ENCODE results near the gene TNNT3.
"Not testable (repeated sequence)": the region's sequence is repeated elsewhere in the genome, so short reads cannot be mapped to it uniquely, and the experiment has no call there.

TNNT3 gene

DNA sequence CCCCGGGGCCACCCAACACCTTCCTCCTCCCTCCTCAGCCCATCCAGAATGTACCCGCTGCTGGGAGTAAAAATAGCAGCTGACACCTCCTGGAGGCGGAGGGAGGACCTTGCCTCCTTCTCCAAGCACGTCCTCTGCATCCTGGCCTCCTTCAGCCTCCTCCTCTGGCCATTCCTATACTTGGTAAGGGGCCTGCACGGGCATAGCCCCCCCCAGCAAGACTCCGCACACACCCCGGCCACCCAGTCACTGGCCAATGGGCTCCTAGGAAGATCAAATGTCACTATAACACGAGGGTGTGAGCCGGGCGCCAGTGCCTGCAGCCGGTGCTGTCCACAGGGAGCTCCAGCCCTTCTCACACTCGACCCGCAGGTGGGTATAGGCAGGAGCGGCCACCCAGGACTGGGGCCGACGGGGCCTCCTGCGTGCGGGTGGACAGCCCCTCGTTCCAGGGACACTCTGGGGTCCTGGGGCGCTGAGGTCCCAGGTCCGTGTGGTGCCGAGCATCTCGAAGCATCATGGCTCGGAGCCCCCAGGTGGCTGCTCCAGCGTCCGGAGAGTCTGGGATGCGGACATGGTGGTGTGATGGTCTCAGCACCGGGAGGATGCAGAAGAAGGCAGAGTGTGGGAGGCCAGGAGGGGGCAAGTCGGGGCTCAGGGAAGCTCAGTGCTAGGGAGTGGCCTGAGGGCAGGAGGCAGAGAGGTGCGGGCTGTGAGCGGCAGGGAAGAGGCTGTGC is at the start of gene TNNT3:
Gene TNNT3 (plus strand): TSS at position 313 of the 737 bp plus-strand sequence. CDS start 3,172 bp downstream, outside the sequence.
- no peak for TF ChIP-seq POLR2A (IDR thresholded peaks at IDR 0.05; ENCODE audit: low read length)
- TF ChIP-seq GATA1 (IDR thresholded peaks at IDR 0.05; ENCODE audit: low read depth, low read length), result no peak
- no peak for DNase-seq

DNA sequence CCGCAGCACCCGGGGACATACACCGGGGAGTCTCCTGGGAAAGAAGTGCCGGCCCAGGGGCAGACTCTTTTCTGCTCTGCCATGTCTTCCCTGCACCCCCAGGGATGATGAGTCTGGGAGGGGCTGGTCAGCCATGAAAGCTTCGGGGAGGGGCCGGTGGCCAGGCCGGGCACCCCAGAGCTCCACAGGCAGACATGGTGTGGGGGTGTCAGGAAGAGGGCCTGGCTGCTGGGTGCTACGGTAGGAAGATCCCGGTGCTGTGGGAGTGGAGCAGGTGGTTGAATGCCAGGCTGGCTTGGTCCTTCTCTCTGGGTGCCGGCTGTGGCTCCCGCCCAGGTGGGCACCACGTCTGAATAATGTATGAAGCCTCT is 49.2 kb upstream of the TNNT3 start:
- no peak for TF ChIP-seq POLR2A (IDR thresholded peaks at IDR 0.05; ENCODE audit: low read length)
- TF ChIP-seq GATA1 (IDR thresholded peaks at IDR 0.05; ENCODE audit: low read depth, low read length), result no peak
- DNase-seq, result no peak

DNA sequence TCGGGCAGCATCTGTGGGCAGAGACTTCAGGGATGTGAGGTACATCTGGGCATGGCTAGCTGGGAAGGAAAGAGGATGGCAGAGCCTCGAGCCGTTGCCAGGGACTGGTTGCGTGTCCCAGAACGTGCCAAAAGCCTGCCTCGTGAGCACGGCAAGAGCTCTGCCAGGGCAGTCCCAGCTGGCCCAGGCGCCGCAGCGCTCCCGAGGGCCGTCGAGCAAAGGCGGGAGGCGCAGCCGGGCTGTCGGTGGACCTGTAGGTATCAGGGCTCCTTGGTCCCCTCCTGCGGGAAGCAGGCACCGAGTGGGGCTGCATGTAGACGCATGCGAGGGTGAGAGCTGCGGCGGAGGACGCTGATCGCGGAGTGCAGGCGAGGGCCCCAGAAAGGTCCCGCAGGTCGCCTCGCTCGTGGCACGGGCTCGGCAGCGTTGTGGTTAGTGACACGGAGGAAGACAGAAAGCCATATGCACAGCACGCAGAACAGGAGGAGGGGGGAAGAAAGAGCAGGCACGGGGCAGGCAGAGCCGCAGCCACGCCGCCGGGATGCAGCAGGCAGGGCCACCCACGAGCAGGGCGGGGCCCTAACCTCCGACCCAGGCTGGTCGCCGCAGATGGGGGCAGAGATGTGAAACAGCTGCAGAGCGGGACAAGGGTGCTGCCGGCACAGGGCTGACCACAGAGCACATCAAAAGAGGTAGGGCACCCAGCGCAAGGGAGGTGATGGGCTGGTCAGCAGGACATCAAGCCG is 48.6 kb upstream of the TNNT3 start:
- no peak for TF ChIP-seq GATA1 (IDR thresholded peaks at IDR 0.05; ENCODE audit: low read depth, low read length)
- no peak for TF ChIP-seq POLR2A (IDR thresholded peaks at IDR 0.05; ENCODE audit: low read length)
- DNase-seq, result no peak

DNA sequence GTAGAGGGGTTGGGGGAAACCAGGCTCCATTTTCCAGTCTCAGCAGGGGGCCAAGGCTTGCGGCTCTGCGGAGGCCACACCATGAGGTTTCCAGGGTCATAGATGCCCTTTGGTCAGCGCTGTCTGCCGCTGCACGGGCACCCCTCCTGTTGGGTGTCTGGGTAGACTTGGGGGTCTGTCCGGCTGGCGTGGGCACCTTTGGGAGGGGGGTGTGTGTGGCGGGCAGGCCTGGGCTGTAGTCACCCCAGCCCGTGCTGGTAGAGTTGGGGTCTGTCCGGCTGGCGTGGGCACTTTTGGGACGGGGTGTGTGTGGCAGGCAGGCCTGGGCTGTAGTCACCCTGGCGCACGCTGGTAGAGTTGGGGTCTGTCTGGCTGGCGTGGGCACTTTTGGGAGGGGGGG is 48.0 kb upstream of the TNNT3 start:
- no peak for DNase-seq
- TF ChIP-seq POLR2A (IDR thresholded peaks at IDR 0.05; ENCODE audit: low read length) (no peak), GATA1 (IDR thresholded peaks at IDR 0.05; ENCODE audit: low read depth, low read length) (no peak)

DNA sequence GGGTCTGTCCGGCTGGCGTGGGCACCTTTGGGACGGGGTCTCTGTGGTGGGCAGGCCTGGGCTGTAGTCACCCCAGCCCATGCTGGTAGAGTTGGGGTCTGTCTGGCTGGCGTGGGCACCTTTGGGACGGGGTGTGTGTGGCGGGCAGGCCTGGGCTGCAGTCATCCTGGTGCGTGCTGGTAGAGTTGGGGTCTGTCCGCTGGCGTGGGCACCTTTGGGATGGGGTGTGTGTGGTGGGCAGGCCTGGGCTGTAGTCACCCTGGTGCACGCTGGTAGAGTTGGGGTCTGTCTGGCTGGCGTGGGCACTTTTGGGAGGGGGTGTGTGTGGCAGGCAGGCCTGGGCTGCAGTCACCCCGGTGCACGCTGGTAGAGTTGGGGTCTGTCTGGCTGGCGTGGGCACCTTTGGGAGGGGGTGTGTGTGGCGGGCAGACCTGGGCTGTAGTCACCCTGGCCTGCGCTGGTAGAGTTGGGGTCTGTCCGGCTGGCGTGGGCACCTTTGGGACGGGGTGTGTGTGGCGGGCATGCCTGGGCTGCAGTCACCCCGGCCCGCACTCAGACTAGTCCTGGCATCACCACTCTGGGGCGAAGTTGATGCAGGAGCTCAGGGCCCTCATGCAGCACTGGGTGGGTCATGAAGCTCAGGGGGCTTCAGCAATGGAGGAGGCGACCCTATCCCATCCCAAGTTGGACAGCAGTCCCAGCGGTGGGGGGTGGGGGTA is 47.1 kb upstream of the TNNT3 start:
- no peak for DNase-seq
- no peak for TF ChIP-seq GATA1 (IDR thresholded peaks at IDR 0.05; ENCODE audit: low read depth, low read length)
- no peak for TF ChIP-seq POLR2A (IDR thresholded peaks at IDR 0.05; ENCODE audit: low read length)

DNA sequence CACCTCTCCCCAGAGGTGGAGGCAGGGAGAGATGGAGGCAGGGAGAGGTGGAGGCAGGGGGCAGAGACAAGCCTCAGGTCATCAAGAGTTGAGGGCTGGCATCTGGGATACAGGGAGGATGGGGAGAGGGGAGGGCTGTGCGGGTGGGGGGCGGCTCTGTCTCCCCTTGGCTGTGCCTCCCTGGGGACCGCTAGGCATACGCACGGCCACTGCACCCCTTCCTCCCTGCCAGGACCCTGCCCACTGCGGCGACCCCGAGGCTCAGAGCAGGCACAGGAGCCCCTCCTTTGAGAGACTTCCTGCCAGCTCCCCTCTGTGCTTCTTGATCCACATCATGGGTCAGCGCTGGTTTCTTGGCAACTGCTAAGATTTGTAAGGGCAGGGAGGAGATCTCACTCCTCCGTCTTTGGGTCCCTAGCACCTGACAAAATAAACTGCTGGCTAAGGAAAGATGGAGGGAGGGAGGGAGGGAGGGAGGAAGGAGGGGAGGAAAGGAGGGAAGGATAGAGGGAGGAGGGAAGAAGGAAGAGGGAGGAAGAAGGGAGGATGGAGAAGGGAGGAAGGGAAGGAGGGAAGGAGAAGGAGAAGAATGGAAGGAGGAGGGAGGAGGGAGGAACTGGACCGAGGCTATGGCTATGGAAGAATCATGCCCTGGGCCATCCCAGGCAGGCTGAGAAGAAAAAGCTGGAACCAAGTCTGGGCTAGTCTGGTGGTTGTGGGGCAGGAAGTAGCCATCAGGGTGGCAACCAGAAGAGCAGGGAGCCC is 46.3 kb upstream of the TNNT3 start:
- TF ChIP-seq GATA1 (IDR thresholded peaks at IDR 0.05; ENCODE audit: low read depth, low read length) (no peak), POLR2A (IDR thresholded peaks at IDR 0.05; ENCODE audit: low read length) (no peak)
- DNase-seq, result no peak

DNA sequence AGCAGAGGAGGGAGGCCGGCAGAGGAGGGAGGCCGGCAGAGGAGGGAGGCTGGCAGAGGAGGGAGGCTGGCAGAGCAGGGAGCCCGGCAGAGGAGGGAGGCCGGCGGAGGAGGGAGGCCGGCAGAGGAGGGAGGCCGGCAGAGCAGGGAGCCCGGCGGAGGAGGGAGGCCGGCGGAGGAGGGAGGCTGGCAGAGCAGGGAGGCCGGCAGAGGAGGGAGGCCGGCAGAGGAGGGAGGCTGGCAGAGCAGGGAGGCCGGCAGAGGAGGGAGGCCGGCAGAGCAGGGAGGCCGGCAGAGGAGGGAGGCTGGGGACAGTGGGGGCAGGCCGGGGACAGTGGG is 45.7 kb upstream of the TNNT3 start:
- not testable (repeated sequence) for DNase-seq

DNA sequence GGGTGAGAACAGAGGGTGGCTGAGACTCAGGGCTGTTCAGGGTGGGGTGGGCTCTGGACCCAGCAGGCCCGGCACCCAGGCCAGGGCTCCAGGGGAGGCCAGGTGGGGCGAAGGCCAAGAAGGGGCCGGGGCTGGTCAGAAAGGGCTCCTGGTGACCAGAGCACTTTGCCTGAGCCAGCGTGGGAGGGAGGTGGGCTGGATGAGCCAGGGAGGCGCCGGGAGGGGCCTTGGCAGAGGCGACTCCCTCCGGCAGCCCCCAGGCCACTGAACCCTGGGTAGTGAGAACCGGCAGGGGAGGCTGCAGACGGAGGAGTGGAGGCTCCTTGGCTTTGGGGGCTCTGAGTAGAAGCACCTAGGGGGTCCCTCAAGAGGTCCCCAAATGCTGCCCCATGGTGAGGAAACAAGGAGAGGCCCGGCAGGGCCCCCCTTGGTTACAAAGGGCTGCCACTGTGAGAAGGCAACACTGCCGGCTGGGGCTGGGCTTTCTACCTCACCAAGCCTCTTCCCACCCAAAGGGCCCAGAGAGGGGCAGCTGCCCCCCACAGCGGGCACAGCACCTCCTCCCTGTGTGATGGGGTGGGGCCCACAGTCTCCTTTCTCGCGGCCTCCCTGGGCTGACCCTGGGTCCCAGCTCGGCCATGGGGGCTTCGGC is 44.9 kb upstream of the TNNT3 start:
- not testable (repeated sequence) for DNase-seq

DNA sequence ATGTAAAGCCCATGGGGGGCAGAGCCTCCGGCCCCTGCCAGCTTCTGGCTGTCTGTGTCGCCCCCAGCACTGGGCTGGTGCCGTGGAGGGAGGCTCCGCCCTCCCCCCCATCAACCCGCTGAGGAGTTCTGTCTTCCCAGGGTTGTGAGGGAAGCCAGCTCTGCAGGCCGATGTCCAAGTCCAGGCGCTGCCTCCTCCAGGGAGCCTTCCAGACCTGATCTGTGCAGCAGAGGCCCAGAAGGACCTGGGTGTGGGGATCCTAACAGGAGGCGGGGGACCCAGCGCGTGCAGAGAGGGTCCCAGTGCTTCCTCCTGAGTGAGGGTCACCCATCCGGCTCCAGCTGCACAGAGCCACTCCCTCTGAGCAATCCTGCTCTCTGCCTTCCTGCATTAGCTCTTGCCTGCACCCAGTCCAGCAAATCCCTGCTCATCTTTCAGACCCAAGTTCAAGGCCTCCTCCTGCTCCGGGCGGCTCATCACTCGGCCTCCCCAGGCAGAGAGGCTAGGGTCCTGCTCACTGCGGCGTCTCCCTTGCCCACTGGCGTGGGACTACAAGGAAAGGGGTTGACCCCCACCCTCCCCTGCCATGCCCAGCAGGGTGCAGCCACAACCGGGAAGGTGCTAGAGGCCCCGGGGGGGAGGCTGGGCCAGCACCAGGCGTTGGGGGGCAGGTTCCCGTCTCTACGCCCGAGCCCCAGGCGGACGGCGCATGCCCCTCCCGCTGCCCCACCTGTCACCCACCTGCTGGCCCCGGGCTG is 44.2 kb upstream of the TNNT3 start:
- no peak for DNase-seq
- no peak for TF ChIP-seq POLR2A (IDR thresholded peaks at IDR 0.05; ENCODE audit: low read length)
- TF ChIP-seq GATA1 (IDR thresholded peaks at IDR 0.05; ENCODE audit: low read depth, low read length), result no peak

DNA sequence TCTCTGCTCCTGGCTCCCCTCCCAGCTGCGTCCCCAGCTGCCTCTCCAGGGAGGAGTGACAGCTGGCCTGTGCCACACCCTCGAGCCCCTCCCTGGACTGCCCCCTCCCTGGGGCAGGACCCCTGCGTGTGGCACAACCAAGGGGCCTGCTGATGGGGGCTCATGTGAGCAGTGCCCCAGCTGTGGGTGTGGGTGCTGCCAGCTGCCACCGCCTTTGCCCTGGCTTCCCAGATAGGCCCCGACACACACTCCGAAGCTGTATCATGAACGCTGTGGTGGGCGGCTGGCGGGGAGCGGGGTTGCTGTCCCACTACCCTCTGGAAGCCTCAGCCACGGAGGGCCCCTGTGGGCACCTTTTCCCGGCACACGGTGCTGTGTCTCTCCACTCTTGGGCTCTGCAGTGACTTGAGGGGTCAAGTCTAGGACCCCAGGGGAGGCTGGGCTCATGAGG is 43.6 kb upstream of the TNNT3 start:
- not testable (repeated sequence) for DNase-seq

DNA sequence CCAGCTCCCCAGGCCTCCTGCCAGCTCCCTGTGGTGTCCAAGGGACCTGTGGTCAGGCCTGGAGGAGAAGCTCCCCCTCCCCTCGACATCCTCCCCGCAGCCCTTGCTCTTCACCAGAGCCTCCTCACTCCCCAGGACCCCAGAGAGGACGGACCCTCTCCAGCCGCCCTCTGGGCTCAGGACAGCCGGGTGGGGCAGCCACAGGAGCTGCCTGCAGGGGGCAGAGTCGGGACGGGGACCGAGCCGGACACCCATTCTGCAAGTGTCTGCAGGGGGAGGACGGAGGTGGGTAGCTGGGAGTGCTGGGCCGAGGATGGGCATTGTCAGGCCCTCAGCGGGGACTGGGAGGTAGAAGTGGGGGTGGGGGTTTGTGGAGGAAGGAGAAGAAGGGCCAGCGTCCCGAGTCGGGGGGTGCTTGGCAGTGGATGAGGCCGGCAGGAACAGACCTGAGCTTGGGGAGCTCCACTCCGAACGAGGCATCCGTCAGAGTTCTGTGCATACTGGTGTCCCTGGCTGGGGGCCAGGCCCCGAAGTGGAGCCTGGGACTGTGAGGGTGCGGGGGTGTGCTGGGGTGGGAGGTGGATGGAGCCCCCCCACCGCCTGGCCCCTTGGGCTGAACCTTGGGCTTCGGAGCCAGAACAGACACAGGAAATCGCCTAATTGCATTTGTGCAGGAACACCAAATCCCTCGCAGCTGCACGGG is 43.0 kb upstream of the TNNT3 start:
- peak; percentile 28 to 35 for DNase-seq
- no peak for TF ChIP-seq POLR2A (IDR thresholded peaks at IDR 0.05; ENCODE audit: low read length)
- no peak for TF ChIP-seq GATA1 (IDR thresholded peaks at IDR 0.05; ENCODE audit: low read depth, low read length)
